Measurements from ENCODE around the gene P2RX7.

DNA sequence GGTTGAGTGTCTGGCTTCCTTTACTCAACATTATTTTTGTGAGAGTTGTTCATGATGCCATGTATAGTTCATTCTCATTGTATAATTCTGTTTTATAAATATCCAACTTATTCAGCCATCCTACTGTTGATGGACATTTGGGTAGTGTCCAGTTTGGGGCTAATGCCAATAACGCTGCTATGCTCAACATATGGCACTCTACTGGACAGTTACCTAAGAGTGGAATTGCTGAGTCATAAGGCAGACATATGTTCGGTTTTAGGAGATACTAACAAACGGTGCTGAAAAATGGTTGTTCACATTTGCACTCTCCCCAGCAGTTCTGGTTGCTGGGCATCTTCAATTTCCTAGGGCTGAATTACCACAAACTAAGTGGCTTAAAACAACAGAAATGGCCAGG, 48.5 kb downstream of the P2RX7 start:
- TF ChIP-seq, protein P1, sequence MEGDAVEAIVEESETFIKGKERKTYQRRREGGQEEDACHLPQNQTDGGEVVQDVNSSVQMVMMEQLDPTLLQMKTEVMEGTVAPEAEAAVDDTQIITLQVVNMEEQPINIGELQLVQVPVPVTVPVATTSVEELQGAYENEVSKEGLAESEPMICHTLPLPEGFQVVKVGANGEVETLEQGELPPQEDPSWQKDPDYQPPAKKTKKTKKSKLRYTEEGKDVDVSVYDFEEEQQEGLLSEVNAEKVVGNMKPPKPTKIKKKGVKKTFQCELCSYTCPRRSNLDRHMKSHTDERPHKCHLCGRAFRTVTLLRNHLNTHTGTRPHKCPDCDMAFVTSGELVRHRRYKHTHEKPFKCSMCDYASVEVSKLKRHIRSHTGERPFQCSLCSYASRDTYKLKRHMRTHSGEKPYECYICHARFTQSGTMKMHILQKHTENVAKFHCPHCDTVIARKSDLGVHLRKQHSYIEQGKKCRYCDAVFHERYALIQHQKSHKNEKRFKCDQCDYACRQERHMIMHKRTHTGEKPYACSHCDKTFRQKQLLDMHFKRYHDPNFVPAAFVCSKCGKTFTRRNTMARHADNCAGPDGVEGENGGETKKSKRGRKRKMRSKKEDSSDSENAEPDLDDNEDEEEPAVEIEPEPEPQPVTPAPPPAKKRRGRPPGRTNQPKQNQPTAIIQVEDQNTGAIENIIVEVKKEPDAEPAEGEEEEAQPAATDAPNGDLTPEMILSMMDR (IDR thresholded peaks at IDR 0.05): no peak
- no peak for TF ChIP-seq POLR2AphosphoS5 (IDR thresholded peaks at IDR 0.05)
- TF ChIP-seq POLR2A (IDR thresholded peaks at IDR 0.05): no peak

Data from prostate gland (tissue), 2 donors.